ENCODE results near the gene EXPH5.

The EXPH5 gene

GRCh38 chr11:108468478-108468864 lies 125.1 kb downstream of the EXPH5 start:
- DNase-seq (ENCODE audit: low read depth) = no peak

GRCh38 chr11:108467091-108467823 lies 126.3 kb downstream of the EXPH5 start, which contains the start of gene C11orf65:
TSS of gene C11orf65 (minus strand) at chr11:108467529. CDS start at chr11:108461559, 5,970 bp downstream.
- peak; percentile 96 for DNase-seq (ENCODE audit: low read depth)

- no peak for DNase-seq (ENCODE audit: low read depth)
Observed at GRCh38 chr11:108466405-108466804, 127.2 kb downstream of the EXPH5 start.

All from amniotic epithelial cell (primary cell).